HL-60/S4 treated with retinoic acid at 250 ng/mL for 4 days and 3 days (cell line): Measurements from ENCODE around the gene PCDHB13.
"Not testable (repeated sequence)": the region's sequence is repeated elsewhere in the genome, so short reads cannot be mapped to it uniquely, and the experiment has no call there.

Experiments used
- in situ Hi-C: fragments of 300-500 bp; cut with MboI; formaldehyde crosslinking; loops from 2 replicates; pipeline ENCODE4 v1.7.0; 2022; ENCODE audit warnings: low sequenced_read_pairs

Gene PCDHB13

DNA sequence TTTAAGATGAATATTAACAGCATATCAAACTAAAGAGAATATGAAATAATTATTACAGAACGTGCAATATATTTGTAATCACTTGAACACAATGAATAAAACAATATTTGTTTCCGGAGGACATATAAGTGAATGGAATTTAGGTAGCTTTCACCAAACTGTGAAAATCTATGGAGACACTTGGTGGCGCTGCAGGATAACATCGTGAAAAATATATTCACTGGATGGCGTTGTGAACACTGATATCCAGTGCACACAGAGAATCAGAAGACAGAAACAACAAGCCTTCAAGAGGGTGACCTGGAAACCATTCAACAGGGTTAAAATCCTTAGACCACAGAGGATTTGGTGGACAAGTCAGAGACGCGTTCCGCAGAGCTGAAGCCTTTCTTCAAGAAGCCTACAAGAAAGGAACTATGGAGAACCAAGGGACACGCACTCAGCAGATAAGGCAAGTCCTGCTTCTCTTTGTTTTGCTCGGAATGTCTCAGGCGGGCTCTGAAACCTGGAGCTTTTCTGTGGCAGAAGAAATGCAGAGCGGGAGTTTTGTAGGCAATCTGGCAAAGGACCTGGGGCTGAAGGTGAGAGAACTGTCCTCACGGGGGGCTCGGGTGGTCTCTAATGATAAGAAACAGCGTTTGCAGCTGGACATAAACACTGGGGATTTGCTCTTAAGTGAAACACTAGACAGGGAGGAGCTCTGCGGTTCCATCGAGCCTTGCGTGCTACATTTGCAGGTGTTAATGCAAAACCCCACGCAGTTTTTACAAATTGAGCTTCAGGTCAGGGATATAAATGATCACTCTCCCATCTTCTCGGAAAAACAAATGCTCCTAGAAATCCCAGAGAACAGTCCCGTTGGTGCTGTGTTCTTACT, 14.1 kb upstream of the PCDHB13 start, which contains the start of gene PCDHB11:
PCDHB11 (plus strand) TSS at position 269 of the 877 bp plus-strand sequence; CDS start at position 417, 148 bp downstream.
- in situ Hi-C loops = loop anchor here (25.0 kb wide), 1 partner anchor 363 kb away; no protein-coding TSS in a partner anchor

DNA sequence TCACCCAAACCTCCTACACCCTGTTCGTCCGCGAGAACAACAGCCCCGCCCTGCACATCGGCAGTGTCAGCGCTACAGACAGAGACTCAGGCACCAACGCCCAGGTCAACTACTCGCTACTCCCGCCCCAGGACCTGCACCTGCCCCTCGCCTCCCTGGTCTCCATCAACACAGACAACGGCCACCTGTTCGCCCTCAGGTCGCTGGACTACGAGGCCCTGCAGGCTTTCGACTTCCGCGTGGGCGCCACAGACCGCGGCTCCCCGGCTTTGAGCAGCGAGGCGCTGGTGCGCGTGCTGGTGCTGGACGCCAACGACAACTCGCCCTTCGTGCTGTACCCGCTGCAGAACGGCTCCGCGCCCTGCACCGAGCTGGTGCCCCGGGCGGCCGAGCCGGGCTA, 12.6 kb upstream of the PCDHB13 start:
- in situ Hi-C loops = not testable (repeated sequence)

DNA sequence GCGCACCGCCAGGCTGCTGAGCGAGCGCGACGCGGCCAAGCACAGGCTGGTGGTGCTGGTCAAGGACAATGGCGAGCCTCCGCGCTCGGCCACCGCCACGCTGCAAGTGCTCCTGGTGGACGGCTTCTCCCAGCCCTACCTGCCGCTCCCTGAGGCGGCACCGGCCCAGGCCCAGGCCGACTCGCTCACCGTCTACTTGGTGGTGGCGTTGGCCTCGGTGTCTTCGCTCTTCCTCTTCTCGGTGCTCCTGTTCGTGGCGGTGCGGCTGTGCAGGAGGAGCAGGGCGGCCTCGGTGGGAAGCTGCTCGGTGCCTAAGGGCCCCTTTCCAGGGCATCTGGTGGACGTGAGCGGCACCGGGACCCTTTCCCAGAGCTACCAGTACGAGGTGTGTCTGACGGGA, 12.1 kb upstream of the PCDHB13 start:
- in situ Hi-C loops = not testable (repeated sequence)

DNA sequence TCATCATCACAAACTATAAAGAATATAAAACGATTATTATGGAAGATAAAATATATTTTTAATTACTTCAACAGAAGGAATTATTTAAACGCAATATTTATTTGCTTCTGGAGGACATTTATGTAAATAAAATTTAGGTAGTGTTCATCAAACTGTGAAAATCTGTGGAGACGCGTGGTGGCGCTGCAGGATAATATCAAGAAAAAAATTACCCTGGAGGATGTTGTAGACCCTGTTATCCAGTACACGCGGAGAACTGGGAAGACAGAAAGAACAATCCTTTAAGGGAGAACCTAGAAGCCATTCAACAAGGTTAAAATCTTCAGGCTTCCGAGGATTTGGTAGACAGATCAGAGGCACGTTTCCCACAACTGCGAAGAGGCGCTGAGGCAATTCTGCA, 5.2 kb upstream of the PCDHB13 start, which contains the start of gene PCDHB12:
PCDHB12 (plus strand) TSS at position 242 of the 400 bp plus-strand sequence. CDS start 189 bp downstream, outside the sequence.
- in situ Hi-C loops = no loop called here

DNA sequence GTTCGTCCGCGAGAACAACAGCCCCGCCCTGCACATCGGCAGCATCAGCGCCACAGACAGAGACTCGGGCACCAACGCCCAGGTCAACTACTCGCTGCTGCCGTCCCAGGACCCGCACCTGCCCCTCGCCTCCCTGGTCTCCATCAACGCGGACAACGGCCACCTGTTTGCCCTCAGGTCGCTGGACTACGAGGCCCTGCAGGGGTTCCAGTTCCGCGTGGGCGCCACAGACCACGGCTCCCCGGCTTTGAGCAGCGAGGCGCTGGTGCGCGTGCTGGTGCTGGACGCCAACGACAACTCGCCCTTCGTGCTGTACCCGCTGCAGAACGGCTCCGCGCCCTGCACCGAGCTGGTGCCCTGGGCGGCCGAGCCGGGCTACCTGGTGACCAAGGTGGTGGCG, 3.4 kb upstream of the PCDHB13 start:
- in situ Hi-C loops = not testable (repeated sequence)

- in situ Hi-C loops = not testable (repeated sequence)
Measured at GRCh38 chr5:141210849-141211248, 2.9 kb upstream of the PCDHB13 start.

- in situ Hi-C loops = not testable (repeated sequence)
Measured at GRCh38 chr5:141214583-141214982, 864 bp downstream of the PCDHB13 start.

- in situ Hi-C loops = not testable (repeated sequence)
Measured at GRCh38 chr5:141215504-141215903, 1.8 kb downstream of the PCDHB13 start.

DNA sequence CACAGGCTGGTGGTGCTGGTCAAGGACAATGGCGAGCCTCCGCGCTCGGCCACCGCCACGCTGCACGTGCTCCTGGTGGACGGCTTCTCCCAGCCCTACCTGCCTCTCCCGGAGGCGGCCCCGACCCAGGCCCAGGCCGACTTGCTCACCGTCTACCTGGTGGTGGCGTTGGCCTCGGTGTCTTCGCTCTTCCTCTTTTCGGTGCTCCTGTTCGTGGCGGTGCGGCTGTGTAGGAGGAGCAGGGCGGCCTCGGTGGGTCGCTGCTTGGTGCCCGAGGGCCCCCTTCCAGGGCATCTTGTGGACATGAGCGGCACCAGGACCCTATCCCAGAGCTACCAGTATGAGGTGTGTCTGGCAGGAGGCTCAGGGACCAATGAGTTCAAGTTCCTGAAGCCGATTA, 2.3 kb downstream of the PCDHB13 start:
- in situ Hi-C loops = not testable (repeated sequence)

DNA sequence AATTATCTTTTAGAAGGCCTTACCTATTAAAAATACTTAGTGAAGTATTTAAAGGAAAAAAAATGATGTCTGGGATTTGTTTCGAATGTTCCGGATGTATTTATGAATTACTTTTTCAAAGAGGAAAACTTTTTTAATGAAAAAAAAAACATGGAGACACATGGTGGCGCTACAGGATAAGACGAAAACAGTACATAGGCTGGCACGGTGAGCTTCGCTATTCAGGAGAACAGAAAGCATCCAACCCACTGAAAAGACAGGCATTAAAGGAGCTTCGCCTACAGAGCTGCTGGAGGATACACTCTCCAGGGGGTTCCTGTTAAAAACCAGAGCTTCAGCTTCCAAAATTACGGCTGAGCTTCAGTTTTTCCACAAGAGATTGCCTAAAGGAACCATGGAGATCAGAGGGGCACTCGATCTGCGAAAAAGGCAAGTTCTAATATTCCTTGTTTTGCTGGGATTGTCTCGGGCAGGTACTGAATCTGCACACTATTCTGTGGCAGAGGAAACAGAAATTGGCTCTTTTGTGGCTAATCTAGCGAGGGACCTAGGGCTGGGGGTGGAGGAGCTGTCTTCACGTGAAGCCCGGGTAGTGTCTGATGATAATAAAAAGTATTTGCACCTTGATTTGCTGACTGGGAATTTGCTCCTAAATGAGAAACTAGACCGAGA, 9.5 kb downstream of the PCDHB13 start, which contains the start of gene PCDHB14:
PCDHB14 (plus strand) TSS at position 232 of the 672 bp plus-strand sequence; CDS start at position 395, 163 bp downstream.
- in situ Hi-C loops = no loop called here

DNA sequence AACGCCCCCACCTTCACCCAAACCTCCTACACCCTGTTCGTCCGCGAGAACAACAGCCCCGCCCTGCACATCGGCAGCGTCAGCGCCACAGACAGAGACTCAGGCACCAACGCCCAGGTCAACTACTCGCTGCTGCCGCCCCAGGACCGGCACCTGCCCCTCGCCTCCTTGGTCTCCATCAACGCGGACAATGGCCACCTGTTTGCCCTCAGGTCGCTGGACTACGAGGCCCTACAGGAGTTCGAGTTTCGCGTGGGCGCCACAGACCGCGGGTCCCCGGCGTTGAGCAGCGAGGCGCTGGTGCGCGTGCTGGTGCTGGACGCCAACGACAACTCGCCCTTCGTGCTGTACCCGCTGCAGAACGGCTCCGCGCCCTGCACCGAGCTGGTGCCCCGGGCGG, 11.1 kb downstream of the PCDHB13 start:
- in situ Hi-C loops = not testable (repeated sequence)

DNA sequence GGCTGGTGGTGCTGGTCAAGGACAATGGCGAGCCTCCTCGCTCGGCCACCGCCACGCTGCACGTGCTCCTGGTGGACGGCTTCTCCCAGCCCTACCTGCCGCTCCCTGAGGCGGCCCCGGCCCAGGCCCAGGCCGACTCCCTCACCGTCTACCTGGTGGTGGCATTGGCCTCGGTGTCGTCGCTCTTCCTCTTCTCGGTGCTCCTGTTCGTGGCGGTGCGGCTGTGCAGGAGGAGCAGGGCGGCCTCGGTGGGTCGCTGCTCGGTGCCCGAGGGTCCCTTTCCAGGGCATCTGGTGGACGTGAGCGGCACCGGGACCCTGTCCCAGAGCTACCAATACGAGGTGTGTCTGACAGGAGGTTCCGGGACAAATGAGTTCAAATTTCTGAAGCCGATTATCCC, 11.7 kb downstream of the PCDHB13 start:
- in situ Hi-C loops = not testable (repeated sequence)

- in situ Hi-C loops = no loop called here
Measured at GRCh38 chr5:141234109-141234667, 20.5 kb downstream of the PCDHB13 start.

- in situ Hi-C loops = not testable (repeated sequence)
Measured at GRCh38 chr5:141235922-141236321, 22.2 kb downstream of the PCDHB13 start.

- in situ Hi-C loops = no loop called here
Measured at GRCh38 chr5:141236516-141237313, 23.0 kb downstream of the PCDHB13 start.

- in situ Hi-C loops = no loop called here
Measured at GRCh38 chr5:141241496-141241895, 27.8 kb downstream of the PCDHB13 start.

- in situ Hi-C loops = no loop called here
Measured at GRCh38 chr5:141245250-141245717, 31.6 kb downstream of the PCDHB13 start, which contains the start of gene PCDHB15. Gene PCDHB15, plus strand, starts transcription at chr5:141245395. Its CDS starts 184 bp downstream, at chr5:141245579.

- in situ Hi-C loops = not testable (repeated sequence)
Measured at GRCh38 chr5:141246971-141247370, 33.3 kb downstream of the PCDHB13 start.

DNA sequence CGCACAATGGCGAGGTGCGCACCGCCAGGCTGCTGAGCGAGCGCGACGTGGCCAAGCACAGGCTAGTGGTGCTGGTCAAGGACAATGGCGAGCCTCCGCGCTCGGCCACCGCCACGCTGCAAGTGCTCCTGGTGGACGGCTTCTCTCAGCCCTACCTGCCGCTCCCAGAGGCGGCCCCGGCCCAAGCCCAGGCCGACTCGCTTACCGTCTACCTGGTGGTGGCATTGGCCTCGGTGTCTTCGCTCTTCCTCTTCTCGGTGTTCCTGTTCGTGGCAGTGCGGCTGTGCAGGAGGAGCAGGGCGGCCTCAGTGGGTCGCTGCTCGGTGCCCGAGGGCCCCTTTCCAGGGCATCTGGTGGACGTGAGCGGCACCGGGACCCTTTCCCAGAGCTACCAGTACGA, 33.7 kb downstream of the PCDHB13 start:
- in situ Hi-C loops = not testable (repeated sequence)

DNA sequence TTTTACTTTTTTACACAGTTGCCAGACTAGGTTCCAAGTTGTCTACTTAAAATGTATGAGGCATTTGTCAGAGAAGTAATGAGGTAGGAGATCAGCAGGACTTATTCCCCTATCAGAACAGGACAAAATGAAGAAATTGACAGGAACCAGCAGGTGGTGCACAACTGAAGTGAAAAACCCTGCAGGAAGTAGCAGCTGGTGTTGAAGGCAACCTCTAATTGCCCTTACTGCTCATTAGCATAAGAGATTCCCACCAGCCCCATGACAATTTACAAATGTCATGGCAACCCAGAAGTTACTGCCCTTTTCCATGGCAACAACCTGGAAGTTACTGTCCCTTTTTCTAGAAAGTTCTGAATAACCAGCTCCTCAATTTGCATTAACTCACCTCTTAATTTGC, 36.9 kb downstream of the PCDHB13 start:
- in situ Hi-C loops = no loop called here
